A549 (cell line): ENCODE data around the gene EPS8L2.

ENCODE experiments used
- BCL3 ChIP-seq: fragments of >200 bp; sonication (Bioruptor Twin); formaldehyde crosslinking; IDR thresholded peaks from 3 replicates; pipeline ENCODE4 v1.6.1; 2016
- CHD2 ChIP-seq: fragments of 150-350 bp; IDR thresholded peaks from 2 replicates; pipeline ENCODE4 v1.6.1; 2014; ENCODE audit warnings: low read length; ENCODE audit not compliant: partially characterized antibody
- CTCF ChIP-seq: fragments of >200 bp; sonication (Bioruptor Twin); formaldehyde crosslinking; IDR thresholded peaks from 3 replicates; pipeline ENCODE4 v1.5.1; 2016
- E2F6 ChIP-seq: IDR thresholded peaks from 2 replicates; pipeline ENCODE4 v1.6.1; 2012; ENCODE audit warnings: low read depth, borderline replicate concordance
- EP300 ChIP-seq, 2 experiments: fragments of >200 bp; sonication (Bioruptor Twin); formaldehyde crosslinking; IDR thresholded peaks; 2 replicates in 1 of 2; 3 replicates in 1 of 2; pipeline ENCODE4 v1.6.1; 2016 to 2017
- KDM1A ChIP-seq: fragments of 200-600 bp; sonication (generic); IDR thresholded peaks from 2 replicates; pipeline ENCODE4 v1.6.1; 2016; ENCODE audit warnings: low read depth, mild to moderate bottlenecking
- MAFK ChIP-seq: fragments of 450-650 bp; IDR thresholded peaks from 2 replicates; pipeline ENCODE4 v1.6.1; 2014; ENCODE audit not compliant: partially characterized antibody
- MYC ChIP-seq: IDR thresholded peaks from 2 replicates; pipeline ENCODE4 v1.6.1; 2012; ENCODE audit warnings: mild to moderate bottlenecking, inconsistent platforms, low read length, improper control_type of control experiment, borderline replicate concordance
- PHF8 ChIP-seq: fragments of 200-600 bp; sonication (generic); IDR thresholded peaks from 2 replicates; pipeline ENCODE4 v1.6.1; 2016; ENCODE audit warnings: low read depth, mild to moderate bottlenecking, antibody characterized with exemption, moderate library complexity, borderline replicate concordance
- POLR2A ChIP-seq: IDR thresholded peaks from 2 replicates; pipeline ENCODE4 v1.6.1; 2012; ENCODE audit warnings: mild to moderate bottlenecking, low read length
- RNF2 ChIP-seq: fragments of 200-600 bp; sonication (generic); IDR thresholded peaks from 2 replicates; pipeline ENCODE4 v1.6.1; 2016; ENCODE audit warnings: low read depth, mild to moderate bottlenecking, antibody characterized with exemption, moderate library complexity, borderline replicate concordance
- TF ChIP-seq, protein P1 (sequence below): fragments of 200-600 bp; sonication (generic); IDR thresholded peaks from 2 replicates; pipeline ENCODE4 v1.6.1; 2016; ENCODE audit warnings: antibody characterized with exemption, mild to moderate bottlenecking, moderate library complexity

GRCh38 chr11:764322-765024, 58.4 kb downstream of the EPS8L2 start:
- no peak for TF ChIP-seq CHD2
- TF ChIP-seq EP300 (IDR thresholded peaks at IDR 0.05), result no peak
- TF ChIP-seq MAFK, result no peak
- TF ChIP-seq PHF8, result no peak
- TF ChIP-seq, protein P1, sequence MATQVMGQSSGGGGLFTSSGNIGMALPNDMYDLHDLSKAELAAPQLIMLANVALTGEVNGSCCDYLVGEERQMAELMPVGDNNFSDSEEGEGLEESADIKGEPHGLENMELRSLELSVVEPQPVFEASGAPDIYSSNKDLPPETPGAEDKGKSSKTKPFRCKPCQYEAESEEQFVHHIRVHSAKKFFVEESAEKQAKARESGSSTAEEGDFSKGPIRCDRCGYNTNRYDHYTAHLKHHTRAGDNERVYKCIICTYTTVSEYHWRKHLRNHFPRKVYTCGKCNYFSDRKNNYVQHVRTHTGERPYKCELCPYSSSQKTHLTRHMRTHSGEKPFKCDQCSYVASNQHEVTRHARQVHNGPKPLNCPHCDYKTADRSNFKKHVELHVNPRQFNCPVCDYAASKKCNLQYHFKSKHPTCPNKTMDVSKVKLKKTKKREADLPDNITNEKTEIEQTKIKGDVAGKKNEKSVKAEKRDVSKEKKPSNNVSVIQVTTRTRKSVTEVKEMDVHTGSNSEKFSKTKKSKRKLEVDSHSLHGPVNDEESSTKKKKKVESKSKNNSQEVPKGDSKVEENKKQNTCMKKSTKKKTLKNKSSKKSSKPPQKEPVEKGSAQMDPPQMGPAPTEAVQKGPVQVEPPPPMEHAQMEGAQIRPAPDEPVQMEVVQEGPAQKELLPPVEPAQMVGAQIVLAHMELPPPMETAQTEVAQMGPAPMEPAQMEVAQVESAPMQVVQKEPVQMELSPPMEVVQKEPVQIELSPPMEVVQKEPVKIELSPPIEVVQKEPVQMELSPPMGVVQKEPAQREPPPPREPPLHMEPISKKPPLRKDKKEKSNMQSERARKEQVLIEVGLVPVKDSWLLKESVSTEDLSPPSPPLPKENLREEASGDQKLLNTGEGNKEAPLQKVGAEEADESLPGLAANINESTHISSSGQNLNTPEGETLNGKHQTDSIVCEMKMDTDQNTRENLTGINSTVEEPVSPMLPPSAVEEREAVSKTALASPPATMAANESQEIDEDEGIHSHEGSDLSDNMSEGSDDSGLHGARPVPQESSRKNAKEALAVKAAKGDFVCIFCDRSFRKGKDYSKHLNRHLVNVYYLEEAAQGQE, result no peak
- TF ChIP-seq CTCF, result no peak
- no peak for TF ChIP-seq BCL3
- TF ChIP-seq E2F6, result no peak
- no peak for TF ChIP-seq POLR2A
- no peak for TF ChIP-seq MYC
- no peak for TF ChIP-seq RNF2
- no peak for TF ChIP-seq KDM1A
